Peyer's patch (tissue), 4 donors: ENCODE data around the gene PCNP.

Source experiments
- CTCF ChIP-seq, 6 experiments: fragments of 450-650 bp in 4 of 6; fragments of 200-600 bp in 2 of 6; sonication (generic) in 1 of 6; IDR thresholded peaks; one replicate each; pipeline ENCODE4 v1.5.1; 2017 to 2019; ENCODE audit warnings: antibody characterized with exemption in 6 of 6, mild to moderate bottlenecking in 3 of 6, moderate library complexity in 1 of 6
- POLR2A ChIP-seq, 2 donors: fragments of 450-650 bp; IDR thresholded peaks; one replicate each; pipeline ENCODE4 v1.5.1; 2017; ENCODE audit warnings: antibody characterized with exemption in 2 of 2, mild to moderate bottlenecking in 2 of 2, moderate library complexity in 2 of 2

GRCh38 chr3:101533603-101533968 lies 40.4 kb upstream of the PCNP start:
- TF ChIP-seq CTCF (IDR thresholded peaks at IDR 0.05): no peak
- no peak for TF ChIP-seq POLR2A (IDR thresholded peaks at IDR 0.05)
